Heart right ventricle (tissue), 16 donors: Measurements from ENCODE around the gene PAX5. TPM values are rescaled to one million over a fixed set of nuclear protein-coding genes. Genes with fewer than 3 reads are reported as not detected.

Experiments used
- ATAC-seq, 8 donors: fragments of 200-7000 bp; cut with Tn5 transposase; one replicate each; pipeline ENCODE4 v1.9.1; 2020; ENCODE audit warnings: mild to moderate bottlenecking in 8 of 8, moderate library complexity in 8 of 8, moderate number of reproducible peaks in 1 of 8
- DNase-seq, 2 donors: peaks; one replicate each; pipeline ENCODE4 v3.0.0-alpha.2; 2020
- H3K27ac ChIP-seq, 10 donors: fragments of 200-600 bp; sonication (generic) in 2 of 10; one replicate each; pipeline versions ENCODE4 v1.5.0 to v1.8.0; 2020 to 2022; ENCODE audit warnings: mild to moderate bottlenecking in 3 of 10
- H3K27me3 ChIP-seq, 7 donors: fragments of 200-600 bp; one replicate each; pipeline ENCODE4 v1.8.0; 2021 to 2022; ENCODE audit warnings: mild to moderate bottlenecking in 2 of 7
- H3K36me3 ChIP-seq, 9 donors: fragments of 200-600 bp; sonication (generic) in 1 of 9; one replicate each; pipeline versions ENCODE4 v1.5.0 to v1.8.0; 2020 to 2022; ENCODE audit warnings: mild to moderate bottlenecking in 2 of 9
- H3K4me1 ChIP-seq, 9 donors: fragments of 200-600 bp; sonication (generic) in 1 of 9; one replicate each; pipeline versions ENCODE4 v1.5.0 to v1.8.0; 2020 to 2022; ENCODE audit warnings: mild to moderate bottlenecking in 4 of 9
- H3K4me3 ChIP-seq, 10 donors: fragments of 200-600 bp; sonication (generic) in 2 of 10; one replicate each; pipeline versions ENCODE4 v1.5.0 to v1.8.0; 2020 to 2022; ENCODE audit warnings: mild to moderate bottlenecking in 7 of 10, moderate library complexity in 2 of 10
- H3K9me3 ChIP-seq, 11 donors: fragments of 200-600 bp in 10 of 11; sonication (generic) in 2 of 11; one replicate each; pipeline versions ENCODE4 v1.5.0 to v1.8.0; 2013 to 2022; ENCODE audit warnings: mild to moderate bottlenecking in 2 of 11, control low read depth in 1 of 11, moderate library complexity in 1 of 11
- CTCF ChIP-seq, 9 donors: fragments of 200-600 bp; sonication (generic) in 2 of 9; IDR thresholded peaks; one replicate each; pipeline versions ENCODE4 v1.5.0 to v1.8.0; 2021 to 2022; ENCODE audit warnings: antibody characterized with exemption in 9 of 9, mild to moderate bottlenecking in 5 of 9, moderate library complexity in 1 of 9
- WGBS, 2 donors: extraction: QIAGEN DNeasy Blood & Tissue Kit; methylation state at CpG; one replicate each; pipeline ENCODE4 v1.1.7; 2013; ENCODE audit warnings: inconsistent platforms in 1 of 2; 5-methylcytosine and 5-hydroxymethylcytosine counted together
- intact Hi-C, 10 donors: fragments of 100-400 bp; cut with DNase I; formaldehyde crosslinking; loops; one replicate each; pipeline versions ENCODE4 v1.11.1 to v1.14.2; 2022
- polyA plus RNA-seq, 2 donors: library from polyadenylated mRNA; stranded (reverse); fragments of 200-250 nt; gene quantifications; one replicate each; pipeline ENCODE4 v1.2.3, GENCODE V29; 2013
- total RNA-seq, 10 donors: library from RNA; stranded (reverse); fragmentation: NEBNext Ultra II Directional in 3 of 10; extraction: Animal tissue kit (Norgen Biotek cat#: 25700) in 3 of 10; gene quantifications; one replicate each; pipeline versions ENCODE4 v1.2.1 to v1.2.4, GENCODE V29; 2021 to 2023
- donor health status: Arrhythmogenic right ventricular cardiomyopathy.
- donor health status: ischemic (EF 13 %, LVEDD 7.1; RV severe dilation, severe dysfunction).
- donor health status: healthy with polysubstance abuse.
- donor health status: DM: no; HTN: yes; CAD: no.
- donor health status: DM: no; HTN: no; CAD: no.
- donor health status: ischemic (EF 25% LVEDD 6.9; RV normal size, moderate dysfunction).
- donor health status: ischemic (EF 25% LVEDD 5.7; RV mildly dilated, moderate dysfunction).
- donor health status: healthy.
- donor health status: DM: yes; HTN: yes; CAD: no.
- donor health status: Ischemic cardiomyopathy.
- donor health status: ischemic (EF 35%, LVEDD 5.7; RV mildly dilated, moderate dysfunction).
- donor health status: nonischemic (EF 11% LVEDD 7.7; RV severe dilation, severe dysfunction).
- donor health status: DM: yes; HTN: yes; CAD: no.
- donor health status: PGD.
- donor health status: ischemic (EF 29% LVEDD 5.4; RV normal size, mild dysfunction).
- donor health status: nonischemic (EF 23%, LVEDD 6.1; RV moderate dilation, normal function).

PAX5 gene
- total and polyA plus RNA-seq, 12 donors, result under 0.01 to 0.09 TPM; not detected in 10

- H3K27me3 ChIP-seq, result peaks cover 0 to 23% (median 10%) of the 10 kb centered on the region in 7 donors
- ATAC-seq, result no peak
- H3K27ac ChIP-seq, result no peak overlapping the region
- intact Hi-C loops, result no loop called here
- H3K36me3 ChIP-seq, result no peaks in the 10 kb centered on the region
- no peak overlapping the region for H3K4me3 ChIP-seq
- H3K9me3 ChIP-seq, result peaks cover 0 to 17% (median 9%) of the 10 kb centered on the region in 11 donors
- no peak for DNase-seq
- H3K4me1 ChIP-seq, result no peaks in the 10 kb centered on the region
- WGBS, 2 donors, result 81 to 87% methylated on average over 17 of the region's 17 CpGs
- TF ChIP-seq CTCF (IDR thresholded peaks at IDR 0.05), result no peak
Measured at GRCh38 chr9:36797471-36798220, 236.4 kb downstream of the PAX5 start.

GRCh38 chr9:36796671-36797419 is 237.2 kb downstream of the PAX5 start:
- 61 to 79% methylated on average over 5 of the region's 5 CpGs for WGBS, 2 donors
- H3K4me1 ChIP-seq, result no peaks in the 10 kb centered on the region
- no peaks in the 10 kb centered on the region for H3K36me3 ChIP-seq
- DNase-seq (no peak), ATAC-seq (no peak)
- no peak overlapping the region for H3K27ac ChIP-seq
- peaks cover 0 to 19% (median 10%) of the 10 kb centered on the region in 7 donors for H3K27me3 ChIP-seq
- no peak for TF ChIP-seq CTCF (IDR thresholded peaks at IDR 0.05)
- peaks cover 0 to 17% (median 9%) of the 10 kb centered on the region in 11 donors for H3K9me3 ChIP-seq
- H3K4me3 ChIP-seq, result no peak overlapping the region
- intact Hi-C loops, result no loop called here

- Histone ChIP-seq H3K27me3 (peaks cover 0 to 10% (median 3%) of the 10 kb centered on the region in 7 donors), H3K9me3 (peaks cover 0 to 17% (median 9%) of the 10 kb centered on the region in 11 donors), H3K4me3 (no peak overlapping the region), H3K4me1 (no peaks in the 10 kb centered on the region), H3K36me3 (no peaks in the 10 kb centered on the region), H3K27ac (no peak overlapping the region)
- intact Hi-C loops, result no loop called here
- TF ChIP-seq CTCF (IDR thresholded peaks at IDR 0.05), result no peak
- ATAC-seq, result no peak
- 74 to 83% methylated on average over 5 of the region's 5 CpGs for WGBS, 2 donors
- DNase-seq, result no peak
Measured at GRCh38 chr9:36794461-36794860, 239.6 kb downstream of the PAX5 start.

- peak in 1 of 9 donors; percentile 10 for TF ChIP-seq CTCF (IDR thresholded peaks at IDR 0.05)
- DNase-seq (no peak), ATAC-seq (no peak)
- Histone ChIP-seq H3K4me1 (no peaks in the 10 kb centered on the region), H3K36me3 (no peaks in the 10 kb centered on the region), H3K4me3 (no peak overlapping the region), H3K9me3 (peaks cover 0 to 17% (median 9%) of the 10 kb centered on the region in 11 donors), H3K27me3 (peaks cover 0 to 13% (median 11%) of the 10 kb centered on the region in 7 donors), H3K27ac (no peak overlapping the region)
- 74 to 77% methylated on average over 2 of the region's 2 CpGs for WGBS, 2 donors
- intact Hi-C loops, result no loop called here
Measured at GRCh38 chr9:36793277-36793676, 240.8 kb downstream of the PAX5 start.
